ACC112 (cell line): Measurements from ENCODE around the gene ATP6V1G2.
A peak's percentile ranks its signal among the peaks of the same experiment; 100 is the strongest.
"Not testable (repeated sequence)": the region's sequence is repeated elsewhere in the genome, so short reads cannot be mapped to it uniquely, and the experiment has no call there.

Source experiments
- H2AFZ ChIP-seq: fragments of 200-600 bp; sonication (generic); one replicate; pipeline ENCODE4 v1.6.0; 2017; ENCODE audit warnings: antibody characterized with exemption, low read length; ENCODE audit not compliant: unreplicated experiment
- H3K27ac ChIP-seq: fragments of 200-600 bp; sonication (generic); 2 replicates; pipeline ENCODE4 v1.5.1; 2014; ENCODE audit warnings: low read depth, mild to moderate bottlenecking, antibody characterized with exemption, low read length, moderate library complexity
- H3K27me3 ChIP-seq: fragments of 200-600 bp; sonication (generic); 2 replicates; pipeline ENCODE4 v1.6.1; 2014; ENCODE audit warnings: mild to moderate bottlenecking, antibody characterized with exemption, low read length, moderate library complexity, mixed read lengths; ENCODE audit not compliant: insufficient read depth
- H3K36me3 ChIP-seq: fragments of 200-600 bp; sonication (generic); 2 replicates; pipeline ENCODE4 v1.6.1; 2016; ENCODE audit warnings: mild to moderate bottlenecking, antibody characterized with exemption, low read length, moderate library complexity, mixed read lengths; ENCODE audit not compliant: insufficient read depth
- H3K4me1 ChIP-seq: fragments of 200-600 bp; sonication (generic); one replicate; pipeline ENCODE4 v1.6.1; 2016; ENCODE audit warnings: low read length, mixed read lengths; ENCODE audit not compliant: insufficient read depth, unreplicated experiment, control insufficient read depth
- H3K4me3 ChIP-seq: fragments of 200-600 bp; sonication (generic); 2 replicates; pipeline ENCODE4 v1.5.1; 2014; ENCODE audit warnings: mild to moderate bottlenecking, low read depth, low read length
- H3K79me2 ChIP-seq: fragments of 200-600 bp; sonication (generic); one replicate; pipeline ENCODE4 v1.6.0; 2016; ENCODE audit warnings: low read length; ENCODE audit not compliant: control insufficient read depth, unreplicated experiment, insufficient read depth

ATP6V1G2 gene

GRCh38 chr6:31559958-31560696 is 13.7 kb upstream of the ATP6V1G2 start:
- peaks cover 4% of the 10 kb centered on the region for H3K79me2 ChIP-seq
- H3K4me1 ChIP-seq: peaks cover 41% of the 10 kb centered on the region
- no peaks in the 10 kb centered on the region; the same call in 1 of the 2 replicates for H3K36me3 ChIP-seq
- peak overlapping the region; percentile 19; the same call in 1 of the 2 replicates for H3K4me3 ChIP-seq
- H3K27me3 ChIP-seq: no peaks in the 10 kb centered on the region
- H3K27ac ChIP-seq: peak overlapping the region; percentile 87
- H2AFZ ChIP-seq: no peak overlapping the region

- peak overlapping the region; percentile 19; the same call in 1 of the 2 replicates for H3K4me3 ChIP-seq
- H3K4me1 ChIP-seq: peaks cover 41% of the 10 kb centered on the region
- H3K36me3 ChIP-seq: no peaks in the 10 kb centered on the region; the same call in 1 of the 2 replicates
- H3K27me3 ChIP-seq: no peaks in the 10 kb centered on the region
- peaks cover 4% of the 10 kb centered on the region for H3K79me2 ChIP-seq
- H2AFZ ChIP-seq: no peak overlapping the region
- H3K27ac ChIP-seq: peak overlapping the region; percentile 87
These were observed 13.2 kb upstream of the ATP6V1G2 start for GRCh38 chr6:31559606-31559957.

GRCh38 chr6:31558631-31559500 is 12.5 kb upstream of the ATP6V1G2 start:
- Histone ChIP-seq H3K27me3 (no peaks in the 10 kb centered on the region), H3K79me2 (peaks cover 4% of the 10 kb centered on the region), H3K36me3 (no peaks in the 10 kb centered on the region; the same call in none of the 2 replicates), H2AFZ (no peak overlapping the region), H3K27ac (peak overlapping the region; percentile 87; the same call in 1 of the 2 replicates), H3K4me1 (peaks cover 41% of the 10 kb centered on the region), H3K4me3 (no peak overlapping the region)

- Histone ChIP-seq H3K4me3 (no peak overlapping the region), H3K27me3 (no peaks in the 10 kb centered on the region), H3K27ac (no peak overlapping the region), H2AFZ (no peak overlapping the region), H3K36me3 (no peaks in the 10 kb centered on the region; the same call in none of the 2 replicates), H3K79me2 (peaks cover 4% of the 10 kb centered on the region), H3K4me1 (peaks cover 35% of the 10 kb centered on the region)
These were observed 11.9 kb upstream of the ATP6V1G2 start for GRCh38 chr6:31558318-31558625.

- Histone ChIP-seq H3K4me1 (peaks cover 29% of the 10 kb centered on the region), H2AFZ (no peak overlapping the region), H3K36me3 (no peaks in the 10 kb centered on the region; the same call in none of the 2 replicates), H3K27ac (no peak overlapping the region), H3K4me3 (no peak overlapping the region), H3K27me3 (no peaks in the 10 kb centered on the region), H3K79me2 (peaks cover 4% of the 10 kb centered on the region)
These were observed 11.3 kb upstream of the ATP6V1G2 start for GRCh38 chr6:31557443-31558317.

- Histone ChIP-seq H3K79me2 (peaks cover 4% of the 10 kb centered on the region), H3K27ac (no peak overlapping the region), H2AFZ (no peak overlapping the region), H3K4me1 (peaks cover 29% of the 10 kb centered on the region), H3K4me3 (no peak overlapping the region), H3K27me3 (no peaks in the 10 kb centered on the region), H3K36me3 (no peaks in the 10 kb centered on the region; the same call in none of the 2 replicates)
These were observed 9.9 kb upstream of the ATP6V1G2 start for GRCh38 chr6:31556307-31556706.

GRCh38 chr6:31551371-31551770 is 5.0 kb upstream of the ATP6V1G2 start:
- not testable (repeated sequence) for H2AFZ ChIP-seq, H3K36me3 ChIP-seq, H3K4me3 ChIP-seq, H3K27me3 ChIP-seq, H3K27ac ChIP-seq
- Histone ChIP-seq H3K79me2 (peaks cover 17% of the 10 kb centered on the region), H3K4me1 (peaks cover 12% of the 10 kb centered on the region)

- H3K4me3 ChIP-seq: peak overlapping the region; percentile 76
- H3K27me3 ChIP-seq: no peaks in the 10 kb centered on the region
- no peaks in the 10 kb centered on the region for H3K36me3 ChIP-seq
- H3K79me2 ChIP-seq: peaks cover 14% of the 10 kb centered on the region
- H2AFZ ChIP-seq: no peak overlapping the region
- no peak overlapping the region; the same call in 1 of the 2 replicates for H3K27ac ChIP-seq
- peaks cover 17% of the 10 kb centered on the region for H3K4me1 ChIP-seq
These were observed 2.1 kb upstream of the ATP6V1G2 start for GRCh38 chr6:31548544-31548873.

- Histone ChIP-seq H3K4me3 (peak overlapping the region; percentile 76), H3K79me2 (peaks cover 18% of the 10 kb centered on the region), H3K4me1 (peaks cover 21% of the 10 kb centered on the region), H3K27ac (peak overlapping the region; percentile 65), H3K27me3 (no peaks in the 10 kb centered on the region), H3K36me3 (no peaks in the 10 kb centered on the region), H2AFZ (peak overlapping the region; percentile 34)
These were observed 1.5 kb upstream of the ATP6V1G2 start for GRCh38 chr6:31547727-31548543.
